GOT3 (cell line): ENCODE data around the gene FAIM.
"Not testable (repeated sequence)": the region's sequence is repeated elsewhere in the genome, so short reads cannot be mapped to it uniquely, and the experiment has no call there.

Experiments used
- DNase-seq: peaks from one replicate; lab custom pipeline; 2025; ENCODE audit warnings: mixed read lengths; lab: John Stamatoyannopoulos, UW

The FAIM gene, protein sequence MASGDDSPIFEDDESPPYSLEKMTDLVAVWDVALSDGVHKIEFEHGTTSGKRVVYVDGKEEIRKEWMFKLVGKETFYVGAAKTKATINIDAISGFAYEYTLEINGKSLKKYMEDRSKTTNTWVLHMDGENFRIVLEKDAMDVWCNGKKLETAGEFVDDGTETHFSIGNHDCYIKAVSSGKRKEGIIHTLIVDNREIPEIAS

DNA sequence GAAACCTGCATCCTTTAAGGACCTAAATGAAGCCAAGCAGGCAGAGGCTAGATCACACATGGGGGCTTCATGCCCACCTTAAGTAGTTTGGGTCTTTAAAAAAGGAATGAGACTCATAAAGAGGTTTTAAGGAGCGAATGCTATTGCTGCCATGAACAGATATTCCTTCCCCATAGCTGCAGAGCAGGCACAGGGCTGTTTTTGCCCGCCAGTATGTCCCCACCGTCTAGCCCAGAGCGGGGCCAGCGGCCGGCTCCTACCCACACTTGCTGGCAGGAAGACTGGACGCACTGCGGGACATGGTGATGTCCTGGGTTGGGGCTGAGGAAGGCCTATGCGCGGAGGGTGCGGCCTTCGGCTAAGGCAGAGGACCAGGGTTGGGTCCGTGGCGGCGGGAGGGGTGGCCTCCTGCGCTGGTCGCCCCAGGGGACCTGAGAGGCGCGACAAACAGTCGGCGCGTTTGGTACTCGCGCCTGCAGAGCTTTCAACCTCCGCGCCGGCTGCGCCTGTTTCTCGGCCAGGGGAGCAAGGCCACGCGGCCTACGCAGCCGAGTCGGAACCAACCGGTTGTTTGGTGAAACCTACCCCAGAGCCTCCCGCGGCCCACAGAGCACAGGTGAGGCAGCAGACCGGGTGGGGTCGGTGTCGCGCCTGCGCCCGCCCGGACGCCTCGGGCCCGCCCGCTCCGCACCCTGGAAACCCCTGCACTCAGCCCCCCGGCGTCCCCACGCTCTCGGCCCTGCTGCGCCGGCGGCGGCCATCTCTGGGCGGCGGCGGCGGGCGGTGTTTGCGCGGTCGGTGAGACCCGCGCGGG is at the start of gene FAIM:
FAIM (plus strand) TSS at position 450 of the 814 bp plus-strand sequence. CDS start 10,956 bp downstream, outside the sequence.
- peak; percentile 66 for DNase-seq

DNA sequence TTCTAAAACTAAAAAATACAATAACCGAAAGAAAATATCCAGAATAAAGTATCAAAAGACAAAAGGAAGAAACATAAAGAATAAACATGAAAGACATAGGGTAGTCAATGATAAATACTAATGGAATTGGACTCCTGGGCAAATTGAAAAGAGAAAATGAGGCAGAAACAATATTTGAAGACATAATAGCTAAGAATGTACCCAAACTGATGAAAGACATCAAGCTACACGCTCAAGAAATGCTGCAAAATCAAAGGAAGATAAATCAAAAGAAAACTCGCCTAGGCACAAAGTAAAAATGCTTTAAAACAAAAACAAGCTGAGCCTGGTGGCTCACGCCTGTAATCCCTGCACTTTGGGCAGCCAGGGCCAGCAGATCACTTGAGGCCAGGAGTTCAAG is 49.4 kb upstream of the FAIM start:
- no peak for DNase-seq

DNA sequence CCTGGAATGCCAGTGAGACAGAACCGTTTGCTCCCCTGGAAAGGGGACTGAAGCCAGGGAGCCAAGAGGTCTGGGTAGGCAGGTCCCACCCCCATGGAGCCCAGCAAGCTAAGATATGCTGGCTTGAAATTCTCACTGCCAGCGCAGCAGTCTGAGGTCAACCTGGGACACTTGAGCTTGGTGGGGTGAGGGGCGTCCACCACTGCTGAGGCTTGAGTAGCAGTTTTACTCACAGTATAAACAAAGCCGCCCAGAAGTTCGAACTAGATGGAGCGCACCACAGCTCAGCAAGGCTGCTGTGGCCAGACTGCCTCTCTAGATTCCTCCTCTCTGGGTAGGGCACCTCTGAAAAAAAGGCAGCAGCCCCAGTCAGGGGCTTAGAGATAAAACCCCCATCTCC is 48.1 kb upstream of the FAIM start:
- DNase-seq, result no peak

DNA sequence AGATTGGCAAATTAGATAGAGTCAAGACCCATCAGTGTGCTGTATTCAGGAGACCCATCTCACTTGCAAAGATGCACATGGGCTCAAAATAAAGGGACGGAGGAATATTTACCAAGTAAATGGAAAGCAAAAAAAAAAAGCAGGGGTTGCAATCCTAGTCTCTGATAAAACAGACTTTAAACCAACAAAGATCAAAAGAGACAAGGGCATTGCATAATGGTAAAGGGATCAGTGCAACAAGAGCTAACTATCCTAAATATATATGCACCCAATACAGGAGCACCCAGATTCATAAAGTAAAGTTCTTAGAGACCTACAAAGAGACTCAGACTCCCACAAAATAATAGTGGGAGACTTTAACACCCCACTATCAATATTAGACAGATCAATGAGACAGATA is 45.7 kb upstream of the FAIM start:
- not testable (repeated sequence) for DNase-seq

DNA sequence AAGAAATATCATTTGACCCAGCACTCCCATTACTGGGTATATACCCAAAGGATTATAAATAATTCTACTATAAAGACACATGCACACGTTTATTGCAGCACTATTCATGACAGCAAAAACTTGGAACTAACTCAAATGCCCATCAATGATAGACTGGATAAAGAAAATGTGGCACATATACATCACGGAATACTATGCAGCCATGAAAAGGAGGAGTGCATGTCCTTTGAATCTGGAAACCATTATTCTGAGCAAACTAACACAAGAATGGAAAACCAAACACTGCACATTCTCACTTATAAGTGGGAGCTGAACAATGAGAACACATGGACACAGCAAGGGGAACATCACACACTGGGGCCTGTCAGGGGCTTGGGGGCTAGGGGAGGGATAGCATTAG is 42.3 kb upstream of the FAIM start:
- DNase-seq, result not testable (repeated sequence)

DNA sequence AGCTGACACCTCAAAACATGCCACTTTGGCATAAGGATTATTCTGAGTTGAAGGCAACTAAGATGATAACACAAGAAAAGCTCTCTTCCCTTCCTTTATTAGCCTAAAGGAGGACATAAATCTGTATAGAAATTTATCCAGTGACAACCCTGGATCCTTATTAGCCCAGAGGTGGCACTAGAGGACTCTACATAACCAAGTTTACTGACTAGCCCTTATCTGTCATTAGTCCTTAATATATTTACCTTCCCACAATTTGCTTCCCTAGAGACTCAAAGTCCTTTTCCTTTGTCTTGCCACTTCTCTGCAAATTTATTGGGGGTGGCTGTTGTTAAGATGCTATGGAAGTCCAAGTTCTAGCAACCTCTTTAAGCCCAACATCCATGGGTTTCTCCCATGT is 41.2 kb upstream of the FAIM start:
- no peak for DNase-seq

DNA sequence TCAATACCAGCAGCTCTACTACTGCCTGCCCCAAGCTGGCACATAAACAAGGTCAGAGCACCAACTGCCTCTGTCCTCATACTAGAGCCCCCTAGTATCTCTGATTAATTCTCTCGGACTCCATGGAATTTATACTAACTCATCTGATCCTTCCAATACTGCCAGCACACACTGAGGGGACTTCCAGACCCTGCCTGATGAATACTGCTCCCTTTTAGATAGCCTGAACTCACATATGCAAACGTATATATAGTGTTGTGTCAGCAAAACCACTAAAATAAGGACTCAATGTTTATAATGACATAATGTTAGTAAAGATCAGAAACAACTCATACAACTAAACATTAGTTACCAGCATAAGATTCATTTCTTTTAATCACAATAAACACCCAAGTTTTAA is 39.5 kb upstream of the FAIM start:
- no peak for DNase-seq

DNA sequence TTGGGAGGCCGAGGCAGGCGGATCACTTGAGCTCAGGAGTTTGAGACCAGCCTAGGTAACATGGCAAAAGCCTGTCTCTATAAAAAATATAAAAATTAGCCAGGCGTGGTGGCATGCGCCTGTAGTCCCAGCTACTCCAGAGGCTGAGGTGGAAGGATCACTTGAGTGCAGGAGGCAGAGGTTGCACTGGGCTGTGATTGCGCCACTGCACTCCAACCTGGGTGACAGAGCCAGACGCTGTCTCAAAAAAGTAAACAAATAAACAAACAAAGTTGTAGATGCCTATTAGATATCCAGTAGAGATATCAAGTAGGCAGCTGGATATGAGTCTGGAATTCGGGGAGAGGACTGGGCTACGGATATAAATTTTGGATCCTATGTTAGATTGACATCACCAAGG is 38.9 kb upstream of the FAIM start:
- DNase-seq, result not testable (repeated sequence)

DNA sequence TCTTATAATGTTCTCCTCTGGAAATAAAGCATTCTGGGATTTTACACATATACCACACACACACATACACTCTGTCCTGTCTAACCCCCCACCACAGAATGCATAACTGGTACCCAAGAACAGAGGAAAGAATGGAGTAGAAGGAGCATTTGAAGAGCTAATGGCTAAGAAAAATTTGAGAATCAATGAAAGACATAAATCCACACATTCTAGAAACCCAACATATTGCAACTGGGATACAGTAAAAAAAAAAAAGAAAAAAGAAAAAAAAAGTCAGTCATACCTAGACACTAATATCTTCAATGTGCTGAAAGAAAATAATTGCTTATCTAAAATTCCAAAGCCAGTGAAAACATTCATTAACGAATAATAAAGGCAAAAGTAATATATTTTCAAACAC is 35.4 kb upstream of the FAIM start:
- DNase-seq, result no peak

DNA sequence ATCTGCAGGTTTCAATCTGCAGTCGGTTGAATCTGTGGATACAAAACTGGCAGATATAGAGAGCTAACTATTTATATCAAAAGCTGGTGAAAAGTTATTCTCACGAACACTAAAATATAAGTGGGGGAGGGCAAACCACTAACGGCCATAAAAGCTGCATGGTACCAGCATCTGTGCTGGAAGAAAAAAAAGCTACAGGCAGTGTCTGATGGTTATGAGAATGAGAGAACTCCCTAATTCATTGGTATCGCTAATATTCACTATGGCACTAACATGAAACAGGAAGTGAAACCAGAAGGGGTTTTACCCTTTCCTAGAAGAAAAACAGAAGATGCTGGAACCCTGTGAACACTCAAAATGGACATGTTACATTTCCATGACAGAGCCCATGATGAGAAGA is 30.4 kb upstream of the FAIM start:
- DNase-seq, result no peak

DNA sequence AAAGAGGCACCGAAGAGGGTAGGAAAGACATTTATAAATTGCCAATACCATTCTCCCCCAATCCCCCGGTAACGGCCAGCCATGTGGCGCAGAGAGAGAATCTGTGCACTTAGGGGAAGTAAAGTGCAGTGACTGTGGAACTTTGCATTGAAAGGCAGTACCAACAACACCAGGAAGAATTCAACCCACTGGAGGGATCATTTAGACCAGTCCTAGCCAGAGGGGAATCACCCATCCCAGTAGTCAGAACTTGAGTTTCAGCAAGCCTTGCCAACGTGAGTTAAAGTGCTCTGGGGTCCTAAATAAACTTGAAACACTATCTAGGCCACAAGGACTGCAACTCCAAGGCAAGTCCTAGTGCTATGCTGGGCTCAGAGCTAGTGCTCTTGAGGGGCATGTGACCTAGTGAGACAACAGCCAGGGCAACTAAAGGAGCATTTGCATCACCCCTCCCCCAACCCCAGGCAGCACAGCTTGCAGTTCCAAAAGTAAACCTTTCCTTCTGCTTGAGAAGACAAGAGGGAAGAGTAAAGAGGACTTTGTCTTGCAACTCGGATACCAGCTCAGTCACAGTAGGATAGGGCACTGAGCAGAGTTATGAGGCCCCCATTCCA is 29.5 kb upstream of the FAIM start:
- DNase-seq, result no peak

DNA sequence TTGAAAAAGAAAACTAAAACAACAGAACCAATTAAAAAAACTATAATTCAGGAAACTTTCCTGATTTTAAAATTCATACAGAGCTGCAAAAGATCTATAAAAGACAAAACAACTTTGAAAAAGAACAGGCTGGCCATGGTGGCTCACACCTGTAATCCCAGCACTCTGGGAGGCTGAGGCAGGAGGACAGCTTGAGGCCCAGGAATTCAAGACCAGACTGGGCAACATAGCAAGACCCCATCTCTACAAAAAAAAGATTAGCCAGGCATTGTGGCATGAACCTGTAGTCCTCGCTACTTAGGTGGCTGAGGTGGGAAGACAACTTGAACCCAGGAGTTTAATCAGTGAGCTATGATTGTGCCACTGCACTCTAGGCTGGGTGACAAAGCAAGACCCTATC is 21.2 kb upstream of the FAIM start:
- no peak for DNase-seq

DNA sequence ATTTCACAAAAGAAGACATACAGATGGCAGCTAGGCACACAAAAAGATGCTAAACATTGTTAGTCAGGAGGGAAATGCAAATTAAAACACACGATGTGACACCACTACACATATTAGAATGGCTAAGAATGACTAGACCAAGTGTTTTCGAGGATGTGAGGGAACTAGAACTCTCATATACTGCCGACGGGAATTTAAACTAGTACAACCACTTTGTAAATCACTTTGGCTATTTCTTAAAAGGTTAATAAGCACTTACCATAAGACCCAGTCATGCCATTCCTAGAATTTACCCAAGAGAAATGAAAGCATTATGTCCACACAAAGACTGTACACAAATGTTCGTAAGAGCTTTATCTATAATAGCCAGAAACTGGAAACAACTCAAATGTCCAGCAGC is 20.1 kb upstream of the FAIM start:
- no peak for DNase-seq

DNA sequence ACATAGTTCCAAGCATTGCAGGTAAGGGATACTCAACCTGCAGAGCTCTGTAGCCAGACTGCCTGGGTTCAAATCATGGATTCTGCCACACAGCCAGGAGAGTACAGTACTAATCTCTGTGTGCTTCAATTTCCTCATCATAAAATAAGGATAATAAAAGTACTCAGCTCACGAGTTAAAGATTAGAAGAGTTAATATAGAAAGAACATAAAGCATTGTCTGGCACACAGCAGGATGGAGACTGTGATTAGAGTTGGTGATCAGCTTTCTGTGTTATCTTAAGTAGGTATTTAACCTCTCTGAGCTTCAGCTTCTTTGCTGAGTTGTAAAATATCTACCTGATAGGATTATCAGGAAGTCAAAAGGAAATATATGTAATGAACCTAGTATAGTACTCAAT is 17.2 kb upstream of the FAIM start:
- DNase-seq, result no peak

DNA sequence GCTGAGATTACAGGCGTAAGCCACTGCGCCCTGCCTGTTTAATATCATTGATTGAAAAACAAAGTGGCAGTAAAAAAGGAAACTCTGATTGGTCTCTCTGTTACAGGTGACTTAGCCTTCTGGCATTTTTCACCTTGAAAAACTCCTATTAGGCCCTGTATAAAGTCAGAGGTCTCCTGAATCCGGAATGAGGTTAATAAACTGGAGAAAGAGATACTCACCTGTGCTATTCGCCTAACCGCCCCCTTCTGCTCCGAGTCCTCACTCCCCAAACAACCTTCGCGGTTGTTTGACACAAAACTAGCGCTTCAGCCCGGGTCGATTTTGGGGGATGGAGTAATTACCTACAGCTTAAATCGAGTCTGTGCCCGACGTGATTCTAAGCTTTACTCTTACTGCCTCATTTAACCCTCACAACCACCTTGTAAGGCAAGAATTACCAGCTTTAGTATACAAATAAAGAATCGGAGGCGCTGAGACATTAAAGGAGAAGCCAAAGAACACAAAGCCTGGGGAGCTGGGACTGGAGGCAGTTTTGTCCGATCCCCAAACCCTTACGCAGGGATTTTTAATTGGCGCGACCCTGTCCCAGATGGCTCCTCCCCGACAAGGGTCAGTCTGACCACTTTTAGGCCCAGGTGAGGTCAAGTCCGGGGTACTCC is 15.0 kb upstream of the FAIM start:
- DNase-seq, result no peak

DNA sequence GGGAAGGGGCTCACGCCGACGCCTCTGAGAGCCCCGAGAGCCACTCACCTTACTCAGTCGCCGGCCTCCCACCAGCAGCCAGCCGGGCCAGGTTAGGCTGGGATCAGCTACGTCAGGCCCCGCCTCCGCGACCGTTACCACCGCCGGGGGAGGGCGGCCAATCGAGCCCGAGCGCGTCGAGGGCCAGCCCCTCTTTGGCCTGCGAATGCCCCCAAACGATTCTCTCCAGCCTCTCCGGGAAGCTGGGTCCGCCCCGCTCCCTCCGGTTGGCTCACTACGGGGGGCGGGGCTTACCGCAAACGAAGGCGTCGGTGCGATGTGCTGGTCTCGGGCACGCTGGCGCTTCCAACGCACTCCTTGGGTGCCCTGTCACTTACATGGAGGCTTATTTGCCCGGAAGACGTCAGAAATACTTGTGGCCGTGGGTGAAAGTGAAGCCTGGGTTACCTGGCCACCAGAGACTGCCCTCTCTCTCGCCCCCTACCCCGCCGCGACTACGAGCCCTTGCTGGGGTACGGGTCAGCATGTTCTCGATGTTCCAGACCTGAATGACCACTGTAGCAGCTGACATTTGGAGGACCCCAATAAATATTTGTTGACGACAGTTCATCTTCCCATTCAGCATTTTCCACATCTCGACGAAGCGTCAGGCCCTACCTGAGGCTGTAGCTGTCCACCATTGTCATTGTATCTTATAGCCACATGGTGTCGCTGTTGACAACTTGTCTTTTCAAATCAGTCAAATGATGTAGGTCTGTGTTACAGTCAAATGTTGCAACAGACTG is 14.2 kb upstream of the FAIM start, which contains the start of gene CEP70:
CEP70 (minus strand) TSS at position 111 of the 785 bp plus-strand sequence. CDS start 21,333 bp downstream, outside the sequence.
- DNase-seq, result no peak

DNA sequence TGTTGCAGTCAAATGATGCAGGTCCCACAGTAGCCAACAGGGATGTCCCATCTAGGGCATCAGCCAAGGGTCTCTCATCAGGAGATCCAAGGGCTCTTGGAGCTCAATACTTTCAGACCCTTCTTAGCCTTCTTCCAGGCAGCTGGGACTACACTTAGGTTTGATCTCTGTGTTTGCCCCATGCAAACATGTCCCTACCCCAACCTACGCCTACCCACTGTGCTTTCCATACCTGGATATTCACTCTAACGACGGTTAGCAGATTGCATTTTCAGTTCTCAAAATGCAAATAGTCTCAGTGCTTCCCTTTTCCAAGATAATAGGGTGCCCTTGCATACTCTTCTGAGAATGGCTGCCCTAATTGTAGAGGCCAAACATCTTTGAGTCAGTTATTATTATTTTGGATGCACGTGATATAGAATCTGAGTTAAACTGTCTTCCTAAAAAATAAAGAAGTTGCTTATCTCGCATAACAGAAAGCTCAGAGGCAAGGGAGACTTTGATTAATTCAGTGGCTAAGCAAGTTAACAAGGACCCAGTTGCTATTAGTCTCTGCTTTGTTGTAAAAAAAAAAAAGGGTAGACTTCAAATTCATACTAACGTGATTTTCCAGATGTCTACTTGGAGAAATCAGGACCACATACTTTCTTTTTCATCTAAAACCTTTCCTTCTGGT is 13.5 kb upstream of the FAIM start:
- DNase-seq, result no peak

DNA sequence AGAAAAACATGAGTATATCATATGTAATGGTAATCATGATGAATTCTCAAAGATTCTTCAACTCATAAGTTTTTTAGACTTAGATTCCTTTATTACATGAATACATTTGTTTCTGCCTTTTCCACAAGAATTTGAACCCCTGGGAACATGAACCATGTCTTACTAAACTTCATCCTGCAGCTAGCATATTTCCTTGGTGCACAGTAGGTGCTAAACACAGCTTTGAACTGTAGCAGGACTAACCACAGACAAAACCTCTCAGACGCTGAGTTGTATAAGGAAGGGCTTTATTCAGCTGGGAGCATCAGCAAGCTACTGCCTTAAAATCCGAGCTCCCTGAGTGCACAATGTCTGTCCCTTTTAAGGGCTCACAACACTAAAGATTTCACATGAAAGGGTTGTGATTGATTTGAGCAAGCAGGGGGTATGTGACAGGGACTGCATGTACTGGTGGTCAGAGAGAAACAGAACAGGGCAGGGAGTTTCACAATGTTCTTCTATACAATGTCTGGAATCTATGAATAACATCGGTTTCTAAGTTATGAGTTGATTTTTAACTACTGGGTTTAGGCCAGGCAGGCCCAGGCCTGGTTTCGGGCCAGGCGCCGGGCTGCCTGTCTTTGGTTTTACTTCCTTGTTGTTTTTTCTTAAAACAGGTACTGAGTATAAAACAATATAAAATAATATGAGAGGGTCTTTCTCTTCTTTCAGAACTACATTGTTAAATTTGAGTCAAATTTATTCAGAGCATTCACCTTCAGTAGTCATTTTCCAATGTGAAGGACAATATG is 11.2 kb upstream of the FAIM start:
- DNase-seq, result not testable (repeated sequence)

DNA sequence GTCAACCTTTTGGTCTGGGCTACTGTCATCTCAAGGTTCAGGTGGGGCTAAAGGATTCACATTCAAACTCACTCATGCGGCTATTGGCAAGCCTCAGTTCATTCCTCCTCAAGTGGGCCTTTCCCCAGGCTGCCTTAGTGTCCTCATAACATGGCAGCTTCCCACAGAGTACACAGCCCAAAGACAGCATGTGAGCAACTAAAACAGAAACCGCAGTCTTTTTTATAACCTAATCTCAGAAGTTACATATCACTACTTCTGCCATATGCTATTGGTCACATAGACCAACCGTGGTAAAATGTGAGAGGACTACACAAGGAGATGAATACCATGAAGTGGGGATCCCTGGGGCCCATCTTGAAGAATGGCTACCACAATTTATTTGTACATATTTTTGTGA is 10.0 kb upstream of the FAIM start:
- DNase-seq, result no peak

DNA sequence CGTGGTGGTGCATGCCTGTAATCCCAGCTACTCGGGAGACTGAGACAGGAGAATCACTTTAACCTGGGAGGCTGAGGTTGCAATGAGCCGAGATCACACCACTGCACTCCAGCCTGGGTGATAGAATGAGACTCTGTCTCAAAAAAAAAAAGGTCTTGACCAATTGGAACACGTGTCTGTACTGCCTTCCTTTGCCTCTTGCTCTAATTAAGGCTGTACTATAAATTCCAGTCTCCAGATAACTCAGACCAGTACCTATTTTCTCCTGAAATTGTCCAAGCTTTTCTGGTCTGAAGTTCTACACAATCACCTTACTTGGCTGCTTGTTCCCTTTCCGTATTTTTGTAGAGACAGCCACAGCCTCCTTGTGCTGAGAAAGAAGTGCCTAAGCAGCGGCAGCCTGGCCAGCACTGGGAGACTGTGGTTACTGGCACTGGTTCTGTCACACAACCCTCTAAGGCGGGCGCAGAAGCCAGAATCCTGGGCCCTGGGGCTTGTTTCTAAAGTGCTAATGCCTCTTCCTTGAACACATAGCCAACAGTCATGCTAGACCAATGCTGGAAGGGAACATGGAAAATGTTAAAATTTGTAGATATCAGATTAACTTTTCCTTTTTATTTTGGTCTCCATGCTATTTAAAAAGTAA is 8.3 kb upstream of the FAIM start:
- DNase-seq, result no peak
